ENCODE data around the gene BMPR1B.

Gene BMPR1B

DNA sequence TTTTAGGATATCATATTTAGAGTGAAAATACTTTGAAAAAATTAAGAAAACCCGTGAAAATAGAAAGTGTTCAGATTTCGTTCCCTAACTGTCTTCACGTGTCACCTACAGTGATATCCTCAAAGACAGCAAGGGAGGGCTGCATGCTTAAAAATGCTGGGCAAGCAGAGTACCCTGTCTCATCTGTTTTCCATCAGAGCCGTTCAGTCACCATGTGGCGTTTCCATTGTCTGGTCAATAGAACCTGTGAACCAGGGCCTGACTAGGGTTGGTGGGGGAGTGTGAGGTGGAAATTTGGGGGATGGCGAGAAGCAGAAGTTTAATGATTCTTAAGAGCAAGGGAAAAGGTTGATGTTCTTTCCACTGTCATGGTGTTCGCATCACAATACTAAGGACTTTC lies 173.9 kb downstream of the BMPR1B start:
- H2AFZ ChIP-seq (ENCODE audit: low read length): no peak overlapping the region
- H3K4me1 ChIP-seq (ENCODE audit: low read length): no peaks in the 10 kb centered on the region
- H3K79me2 ChIP-seq (ENCODE audit: low read length): no peaks in the 10 kb centered on the region
- H3K36me3 ChIP-seq (replicated peaks; ENCODE audit: insufficient read depth, low read length): no peaks in the 10 kb centered on the region
- H3K9me2 ChIP-seq (replicated peaks; ENCODE audit: insufficient read depth, low read length): no peaks in the 10 kb centered on the region
- no peak overlapping the region for H3K9ac ChIP-seq (ENCODE audit: low read length)
- H3K4me2 ChIP-seq (ENCODE audit: low read depth, low read length): no peak overlapping the region
- TF ChIP-seq EZH2phosphoT487 (IDR thresholded peaks at IDR 0.05; ENCODE audit: low read length) (no peak), EZH2 (optimal IDR thresholded peaks at IDR 0.05; ENCODE audit: low read depth, low read length) (no peak)
- TF ChIP-seq, protein P1, sequence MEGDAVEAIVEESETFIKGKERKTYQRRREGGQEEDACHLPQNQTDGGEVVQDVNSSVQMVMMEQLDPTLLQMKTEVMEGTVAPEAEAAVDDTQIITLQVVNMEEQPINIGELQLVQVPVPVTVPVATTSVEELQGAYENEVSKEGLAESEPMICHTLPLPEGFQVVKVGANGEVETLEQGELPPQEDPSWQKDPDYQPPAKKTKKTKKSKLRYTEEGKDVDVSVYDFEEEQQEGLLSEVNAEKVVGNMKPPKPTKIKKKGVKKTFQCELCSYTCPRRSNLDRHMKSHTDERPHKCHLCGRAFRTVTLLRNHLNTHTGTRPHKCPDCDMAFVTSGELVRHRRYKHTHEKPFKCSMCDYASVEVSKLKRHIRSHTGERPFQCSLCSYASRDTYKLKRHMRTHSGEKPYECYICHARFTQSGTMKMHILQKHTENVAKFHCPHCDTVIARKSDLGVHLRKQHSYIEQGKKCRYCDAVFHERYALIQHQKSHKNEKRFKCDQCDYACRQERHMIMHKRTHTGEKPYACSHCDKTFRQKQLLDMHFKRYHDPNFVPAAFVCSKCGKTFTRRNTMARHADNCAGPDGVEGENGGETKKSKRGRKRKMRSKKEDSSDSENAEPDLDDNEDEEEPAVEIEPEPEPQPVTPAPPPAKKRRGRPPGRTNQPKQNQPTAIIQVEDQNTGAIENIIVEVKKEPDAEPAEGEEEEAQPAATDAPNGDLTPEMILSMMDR (IDR thresholded peaks at IDR 0.05; ENCODE audit: low read length): no peak
- no peak overlapping the region for H3K4me3 ChIP-seq (ENCODE audit: low read length)
- DNase-seq: no peak
- H3F3A ChIP-seq (ENCODE audit: insufficient read depth, low read length): no peaks in the 10 kb centered on the region
- H3K9me3 ChIP-seq (replicated peaks; ENCODE audit: insufficient read depth, low read length): no peaks in the 10 kb centered on the region
- no peaks in the 10 kb centered on the region for H4K20me1 ChIP-seq (ENCODE audit: insufficient read depth, low read length)
- no peak overlapping the region for H3K27ac ChIP-seq (ENCODE audit: low read length)
- no peaks in the 10 kb centered on the region for H3K27me3 ChIP-seq (replicated peaks; ENCODE audit: insufficient read depth, low read length)

DNA sequence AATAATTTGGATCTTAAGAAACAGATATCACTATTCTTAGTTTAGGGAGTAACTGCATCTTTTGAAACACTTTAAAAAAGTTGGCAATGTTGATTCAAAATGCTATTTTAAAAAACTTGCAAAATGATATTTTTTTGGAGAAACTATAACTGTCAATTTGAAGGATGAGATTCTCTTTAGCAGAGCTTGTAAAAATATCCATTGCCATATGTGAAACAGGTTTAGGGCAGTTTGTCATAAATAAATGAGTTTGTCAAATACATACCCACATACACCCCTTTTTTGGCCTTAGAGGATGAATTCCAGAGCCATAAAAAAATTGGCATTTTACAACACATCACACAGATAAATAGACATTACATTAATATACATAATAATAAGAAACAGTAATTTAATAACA lies 174.6 kb downstream of the BMPR1B start:
- no peaks in the 10 kb centered on the region for H3K27me3 ChIP-seq (replicated peaks; ENCODE audit: insufficient read depth, low read length)
- no peak overlapping the region for H3K4me3 ChIP-seq (ENCODE audit: low read length)
- no peaks in the 10 kb centered on the region for H3K36me3 ChIP-seq (replicated peaks; ENCODE audit: insufficient read depth, low read length)
- no peak overlapping the region for H3K9ac ChIP-seq (ENCODE audit: low read length)
- H3K27ac ChIP-seq (ENCODE audit: low read length): no peak overlapping the region
- H3K9me3 ChIP-seq (replicated peaks; ENCODE audit: insufficient read depth, low read length): no peaks in the 10 kb centered on the region
- H3K4me1 ChIP-seq (ENCODE audit: low read length): no peaks in the 10 kb centered on the region
- no peaks in the 10 kb centered on the region for H4K20me1 ChIP-seq (ENCODE audit: insufficient read depth, low read length)
- no peak for DNase-seq
- H2AFZ ChIP-seq (ENCODE audit: low read length): no peak overlapping the region
- no peaks in the 10 kb centered on the region for H3K9me2 ChIP-seq (replicated peaks; ENCODE audit: insufficient read depth, low read length)
- H3F3A ChIP-seq (ENCODE audit: insufficient read depth, low read length): no peaks in the 10 kb centered on the region
- H3K79me2 ChIP-seq (ENCODE audit: low read length): no peaks in the 10 kb centered on the region
- TF ChIP-seq EZH2 (optimal IDR thresholded peaks at IDR 0.05; ENCODE audit: low read depth, low read length) (no peak), EZH2phosphoT487 (IDR thresholded peaks at IDR 0.05; ENCODE audit: low read length) (no peak)
- TF ChIP-seq, protein P1 (IDR thresholded peaks at IDR 0.05; ENCODE audit: low read length): no peak
- no peak overlapping the region for H3K4me2 ChIP-seq (ENCODE audit: low read depth, low read length)

DNA sequence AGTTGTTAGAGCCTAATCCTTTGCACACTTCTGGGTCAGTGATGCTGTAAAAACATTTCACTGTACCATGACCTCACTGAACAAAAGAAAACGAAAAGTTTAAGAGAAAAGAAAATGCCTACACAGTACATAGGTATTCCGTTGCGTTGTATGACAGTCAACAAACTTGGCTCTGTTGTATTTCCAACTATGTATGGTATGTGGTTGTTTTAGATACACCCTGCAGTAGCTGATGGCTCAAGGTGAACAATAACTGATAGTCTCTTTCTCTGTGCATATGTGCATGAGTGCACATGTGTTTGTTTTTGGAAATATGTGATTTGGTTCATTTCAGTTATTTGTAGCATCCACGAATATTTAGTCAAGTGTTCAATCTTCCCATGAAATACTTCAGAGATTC lies 176.0 kb downstream of the BMPR1B start:
- Histone ChIP-seq H3K9me2 (replicated peaks; ENCODE audit: insufficient read depth, low read length) (no peaks in the 10 kb centered on the region), H4K20me1 (ENCODE audit: insufficient read depth, low read length) (no peaks in the 10 kb centered on the region), H3K27me3 (replicated peaks; ENCODE audit: insufficient read depth, low read length) (no peaks in the 10 kb centered on the region), H3K36me3 (replicated peaks; ENCODE audit: insufficient read depth, low read length) (no peaks in the 10 kb centered on the region), H3K79me2 (ENCODE audit: low read length) (no peaks in the 10 kb centered on the region), H3K9ac (ENCODE audit: low read length) (no peak overlapping the region), H3K4me3 (ENCODE audit: low read length) (no peak overlapping the region), H2AFZ (ENCODE audit: low read length) (no peak overlapping the region), H3F3A (ENCODE audit: insufficient read depth, low read length) (no peaks in the 10 kb centered on the region), H3K4me2 (ENCODE audit: low read depth, low read length) (no peak overlapping the region), H3K4me1 (ENCODE audit: low read length) (no peaks in the 10 kb centered on the region), H3K27ac (ENCODE audit: low read length) (no peak overlapping the region), H3K9me3 (replicated peaks; ENCODE audit: insufficient read depth, low read length) (no peaks in the 10 kb centered on the region)
- TF ChIP-seq, protein P1 (IDR thresholded peaks at IDR 0.05; ENCODE audit: low read length): no peak
- no peak for TF ChIP-seq EZH2phosphoT487 (IDR thresholded peaks at IDR 0.05; ENCODE audit: low read length)
- no peak for TF ChIP-seq EZH2 (optimal IDR thresholded peaks at IDR 0.05; ENCODE audit: low read depth, low read length)
- DNase-seq: no peak

Data from MM.1S (cell line).